MG63 (cell line): Measurements from ENCODE around the gene ENDOV. TPM values are rescaled to one million over a fixed set of nuclear protein-coding genes. Genes with fewer than 3 reads are reported as not detected.

ENCODE experiments used
- DNase-seq: peaks from one replicate; pipeline ENCODE4 v3.0.0-alpha.2; 2020
- H3K27me3 ChIP-seq: fragments of 250-450 bp; sonication (Bioruptor Pico); 2 replicates; pipeline ENCODE4 v1.5.1; 2020; ENCODE audit warnings: mild to moderate bottlenecking, moderate library complexity
- H3K36me3 ChIP-seq: fragments of 250-450 bp; sonication (Bioruptor Pico); 2 replicates; pipeline ENCODE4 v1.5.1; 2020; ENCODE audit warnings: mild to moderate bottlenecking, moderate library complexity
- H3K4me3 ChIP-seq: fragments of 250-450 bp; sonication (Bioruptor Pico); 2 replicates; pipeline ENCODE4 v1.5.1; 2020; ENCODE audit warnings: mild to moderate bottlenecking, moderate library complexity
- H3K9me3 ChIP-seq: fragments of 250-450 bp; sonication (Bioruptor Pico); 2 replicates; pipeline ENCODE4 v1.5.1; 2020; ENCODE audit warnings: mild to moderate bottlenecking, moderate library complexity
- total RNA-seq: library from RNA; depleted of rRNA; stranded (reverse); fragments of >200 nt; shearing (Covaris generic); gene quantifications from 2 replicates; pipeline ENCODE4 v1.2.3, GENCODE V29; 2014; ENCODE audit warnings: low replicate concordance

Gene ENDOV
- total RNA-seq, 1 experiment from 2014 or later = 39.7 TPM

- Histone ChIP-seq H3K9me3 (no peaks in the 10 kb centered on the region), H3K4me3 (no peak within 1 kb of the TSS), H3K27me3 (peaks cover 49% of the 10 kb centered on the region), H3K36me3 (no peaks in the 10 kb centered on the region)
- no peak for DNase-seq
These were observed 61.2 kb downstream of the ENDOV start, which contains the start of gene NPTX1 for GRCh38 chr17:80475910-80476876. TSS of gene NPTX1 (minus strand) at chr17:80476607. CDS start at chr17:80476446, 161 bp downstream.

- Histone ChIP-seq H3K9me3 (no peaks in the 10 kb centered on the region), H3K36me3 (no peaks in the 10 kb centered on the region), H3K4me3 (no peak overlapping the region), H3K27me3 (peaks cover 49% of the 10 kb centered on the region)
- no peak for DNase-seq
These were observed 62.1 kb downstream of the ENDOV start for GRCh38 chr17:80476877-80477646.

GRCh38 chr17:80477647-80478478 is 62.9 kb downstream of the ENDOV start:
- no peaks in the 10 kb centered on the region for H3K9me3 ChIP-seq
- peaks cover 49% of the 10 kb centered on the region for H3K27me3 ChIP-seq
- H3K36me3 ChIP-seq = no peaks in the 10 kb centered on the region
- H3K4me3 ChIP-seq = no peak overlapping the region
- DNase-seq = peak; percentile 34

- Histone ChIP-seq H3K4me3 (no peak overlapping the region), H3K9me3 (no peaks in the 10 kb centered on the region), H3K27me3 (peaks cover 46% of the 10 kb centered on the region), H3K36me3 (no peaks in the 10 kb centered on the region)
- no peak for DNase-seq
These were observed 63.7 kb downstream of the ENDOV start for GRCh38 chr17:80478487-80479245.

GRCh38 chr17:80479246-80479566 is 64.2 kb downstream of the ENDOV start:
- DNase-seq = no peak
- peaks cover 46% of the 10 kb centered on the region for H3K27me3 ChIP-seq

GRCh38 chr17:80480248-80480647 is 65.3 kb downstream of the ENDOV start:
- Histone ChIP-seq H3K36me3 (no peaks in the 10 kb centered on the region), H3K27me3 (peaks cover 38% of the 10 kb centered on the region), H3K4me3 (no peak overlapping the region), H3K9me3 (no peaks in the 10 kb centered on the region)
- DNase-seq = no peak

More at GRCh38 chr17:80479246-80479566, 64.2 kb downstream of the ENDOV start:
- H3K4me3 ChIP-seq = no peak overlapping the region
- no peaks in the 10 kb centered on the region for H3K36me3 ChIP-seq
- no peaks in the 10 kb centered on the region for H3K9me3 ChIP-seq

- Histone ChIP-seq H3K36me3 (no peaks in the 10 kb centered on the region), H3K27me3 (peaks cover 30% of the 10 kb centered on the region), H3K4me3 (no peak overlapping the region), H3K9me3 (no peaks in the 10 kb centered on the region)
- DNase-seq = no peak
These were observed 66.5 kb downstream of the ENDOV start for GRCh38 chr17:80481284-80482057.

GRCh38 chr17:80482058-80482318 is 67.0 kb downstream of the ENDOV start:
- Histone ChIP-seq H3K27me3 (peaks cover 26% of the 10 kb centered on the region), H3K36me3 (no peaks in the 10 kb centered on the region), H3K9me3 (no peaks in the 10 kb centered on the region), H3K4me3 (no peak overlapping the region)
- DNase-seq = no peak

GRCh38 chr17:80482555-80483308 is 67.8 kb downstream of the ENDOV start:
- H3K27me3 ChIP-seq = peaks cover 19% of the 10 kb centered on the region
- no peaks in the 10 kb centered on the region for H3K36me3 ChIP-seq
- DNase-seq = no peak
- H3K9me3 ChIP-seq = no peaks in the 10 kb centered on the region
- no peak overlapping the region for H3K4me3 ChIP-seq

GRCh38 chr17:80485846-80486245 is 70.9 kb downstream of the ENDOV start:
- no peaks in the 10 kb centered on the region for H3K9me3 ChIP-seq
- no peak for DNase-seq
- H3K36me3 ChIP-seq = no peaks in the 10 kb centered on the region
- H3K4me3 ChIP-seq = no peak overlapping the region
- H3K27me3 ChIP-seq = no peaks in the 10 kb centered on the region; the same call in 1 of the 2 replicates

- Histone ChIP-seq H3K4me3 (no peak overlapping the region), H3K9me3 (no peaks in the 10 kb centered on the region), H3K36me3 (no peaks in the 10 kb centered on the region), H3K27me3 (peaks cover 3% of the 10 kb centered on the region; the same call in 1 of the 2 replicates)
- DNase-seq = no peak
These were observed 71.7 kb downstream of the ENDOV start for GRCh38 chr17:80486692-80487091.

GRCh38 chr17:80487511-80487910 is 72.5 kb downstream of the ENDOV start:
- no peak for DNase-seq

More at GRCh38 chr17:80487511-80487910, 72.5 kb downstream of the ENDOV start:
- H3K4me3 ChIP-seq = no peak overlapping the region
- H3K27me3 ChIP-seq = 0 out of 2 replicates have a peak, but pooled peaks cover 3% of the 10 kb centered on the region
- no peaks in the 10 kb centered on the region for H3K9me3 ChIP-seq
- H3K36me3 ChIP-seq = no peaks in the 10 kb centered on the region
